ENCODE measurements around the gene TSPAN5. TPM values are rescaled to one million over a fixed set of nuclear protein-coding genes. Genes with fewer than 3 reads are reported as not detected.

TSPAN5 gene
- total RNA-seq, 1 donor from 2014 or later, result 21.8 TPM

DNA sequence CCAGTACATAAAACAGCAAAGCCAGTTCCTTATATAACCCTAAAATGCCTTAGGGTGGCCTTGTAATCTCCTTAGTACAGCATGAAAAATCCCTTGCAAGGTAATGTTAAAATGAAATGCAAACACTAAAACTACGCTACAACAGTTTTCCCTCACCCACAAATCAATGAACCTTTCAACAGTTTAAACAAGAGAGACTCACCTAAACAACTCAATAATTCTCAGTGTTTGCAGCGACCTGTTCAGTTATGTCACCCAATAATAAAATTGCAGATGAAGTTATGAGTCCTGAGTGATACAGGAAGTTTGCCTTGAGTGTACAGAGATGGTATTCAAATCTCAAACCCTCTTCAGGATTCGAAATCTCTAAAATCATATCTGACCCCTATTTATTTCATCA lies 25.3 kb downstream of the TSPAN5 start:
- no peak overlapping the region for H3K4me3 Mint-ChIP-seq (ENCODE audit: unreplicated experiment)
- peaks cover 2% of the 10 kb centered on the region for H3K4me1 Mint-ChIP-seq (ENCODE audit: unreplicated experiment)
- H3K9me3 Mint-ChIP-seq (ENCODE audit: unreplicated experiment), result no peaks in the 10 kb centered on the region
- H3K27me3 Mint-ChIP-seq (ENCODE audit: unreplicated experiment), result no peaks in the 10 kb centered on the region
- TF ChIP-seq, protein P1, sequence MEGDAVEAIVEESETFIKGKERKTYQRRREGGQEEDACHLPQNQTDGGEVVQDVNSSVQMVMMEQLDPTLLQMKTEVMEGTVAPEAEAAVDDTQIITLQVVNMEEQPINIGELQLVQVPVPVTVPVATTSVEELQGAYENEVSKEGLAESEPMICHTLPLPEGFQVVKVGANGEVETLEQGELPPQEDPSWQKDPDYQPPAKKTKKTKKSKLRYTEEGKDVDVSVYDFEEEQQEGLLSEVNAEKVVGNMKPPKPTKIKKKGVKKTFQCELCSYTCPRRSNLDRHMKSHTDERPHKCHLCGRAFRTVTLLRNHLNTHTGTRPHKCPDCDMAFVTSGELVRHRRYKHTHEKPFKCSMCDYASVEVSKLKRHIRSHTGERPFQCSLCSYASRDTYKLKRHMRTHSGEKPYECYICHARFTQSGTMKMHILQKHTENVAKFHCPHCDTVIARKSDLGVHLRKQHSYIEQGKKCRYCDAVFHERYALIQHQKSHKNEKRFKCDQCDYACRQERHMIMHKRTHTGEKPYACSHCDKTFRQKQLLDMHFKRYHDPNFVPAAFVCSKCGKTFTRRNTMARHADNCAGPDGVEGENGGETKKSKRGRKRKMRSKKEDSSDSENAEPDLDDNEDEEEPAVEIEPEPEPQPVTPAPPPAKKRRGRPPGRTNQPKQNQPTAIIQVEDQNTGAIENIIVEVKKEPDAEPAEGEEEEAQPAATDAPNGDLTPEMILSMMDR (IDR thresholded peaks at IDR 0.05; ENCODE audit: unreplicated experiment), result no peak
- DNase-seq (ENCODE audit: low spot score), result no peak
- no peak overlapping the region for H3K27ac Mint-ChIP-seq (ENCODE audit: unreplicated experiment)
- no peaks in the 10 kb centered on the region for H3K36me3 Mint-ChIP-seq (ENCODE audit: low read depth, unreplicated experiment)

DNA sequence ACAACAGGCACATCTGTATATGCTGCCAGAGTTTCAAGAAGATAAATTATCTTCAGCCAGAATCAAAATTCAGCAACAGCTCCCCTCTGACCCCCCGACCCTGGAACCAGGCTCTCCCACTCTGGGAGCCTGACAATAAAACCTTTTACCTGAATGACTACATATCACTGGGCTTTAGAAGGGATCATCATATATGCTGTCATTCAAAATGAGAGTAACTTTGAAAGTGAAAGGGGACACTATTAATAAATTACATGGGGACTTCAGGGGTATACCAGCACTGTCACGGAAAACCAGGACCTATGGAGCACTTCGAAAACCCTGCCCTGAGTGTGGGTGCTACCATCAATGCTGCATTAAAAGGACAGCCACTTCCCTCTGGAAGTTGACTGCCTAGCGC lies 26.2 kb downstream of the TSPAN5 start:
- Mint-ChIP-seq H3K27me3 (ENCODE audit: unreplicated experiment) (no peaks in the 10 kb centered on the region), H3K4me3 (ENCODE audit: unreplicated experiment) (no peak overlapping the region), H3K36me3 (ENCODE audit: low read depth, unreplicated experiment) (no peaks in the 10 kb centered on the region), H3K27ac (ENCODE audit: unreplicated experiment) (no peak overlapping the region), H3K4me1 (ENCODE audit: unreplicated experiment) (peaks cover 2% of the 10 kb centered on the region), H3K9me3 (ENCODE audit: unreplicated experiment) (no peaks in the 10 kb centered on the region)
- no peak for DNase-seq (ENCODE audit: low spot score)
- TF ChIP-seq, protein P1 (IDR thresholded peaks at IDR 0.05; ENCODE audit: unreplicated experiment), result no peak

DNA sequence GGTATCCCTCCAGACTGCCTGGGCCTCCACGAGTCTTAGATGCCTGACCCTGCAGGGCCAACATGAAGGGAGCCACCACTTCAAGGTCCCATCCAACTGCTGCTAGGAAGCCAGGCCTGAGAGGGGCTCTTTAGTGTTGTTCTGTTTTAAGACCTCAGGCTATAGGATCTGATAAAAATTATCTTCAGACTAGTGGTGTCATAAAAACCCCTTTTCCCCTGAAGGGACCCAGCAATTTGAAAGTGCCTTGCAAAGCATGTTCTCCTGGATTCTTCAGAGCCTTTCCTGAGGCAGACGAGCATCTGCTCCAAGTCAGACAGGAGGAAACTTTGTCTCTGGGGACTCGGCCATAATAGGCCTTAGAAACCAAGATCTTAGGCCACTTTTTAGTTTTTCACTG lies 26.9 kb downstream of the TSPAN5 start:
- DNase-seq (ENCODE audit: low spot score), result no peak
- TF ChIP-seq, protein P1 (IDR thresholded peaks at IDR 0.05; ENCODE audit: unreplicated experiment), result no peak
- peaks cover 1% of the 10 kb centered on the region for H3K27me3 Mint-ChIP-seq (ENCODE audit: unreplicated experiment)
- no peaks in the 10 kb centered on the region for H3K36me3 Mint-ChIP-seq (ENCODE audit: low read depth, unreplicated experiment)
- no peak overlapping the region for H3K27ac Mint-ChIP-seq (ENCODE audit: unreplicated experiment)
- H3K4me3 Mint-ChIP-seq (ENCODE audit: unreplicated experiment), result no peak overlapping the region
- peaks cover 5% of the 10 kb centered on the region for H3K4me1 Mint-ChIP-seq (ENCODE audit: unreplicated experiment)
- no peaks in the 10 kb centered on the region for H3K9me3 Mint-ChIP-seq (ENCODE audit: unreplicated experiment)

DNA sequence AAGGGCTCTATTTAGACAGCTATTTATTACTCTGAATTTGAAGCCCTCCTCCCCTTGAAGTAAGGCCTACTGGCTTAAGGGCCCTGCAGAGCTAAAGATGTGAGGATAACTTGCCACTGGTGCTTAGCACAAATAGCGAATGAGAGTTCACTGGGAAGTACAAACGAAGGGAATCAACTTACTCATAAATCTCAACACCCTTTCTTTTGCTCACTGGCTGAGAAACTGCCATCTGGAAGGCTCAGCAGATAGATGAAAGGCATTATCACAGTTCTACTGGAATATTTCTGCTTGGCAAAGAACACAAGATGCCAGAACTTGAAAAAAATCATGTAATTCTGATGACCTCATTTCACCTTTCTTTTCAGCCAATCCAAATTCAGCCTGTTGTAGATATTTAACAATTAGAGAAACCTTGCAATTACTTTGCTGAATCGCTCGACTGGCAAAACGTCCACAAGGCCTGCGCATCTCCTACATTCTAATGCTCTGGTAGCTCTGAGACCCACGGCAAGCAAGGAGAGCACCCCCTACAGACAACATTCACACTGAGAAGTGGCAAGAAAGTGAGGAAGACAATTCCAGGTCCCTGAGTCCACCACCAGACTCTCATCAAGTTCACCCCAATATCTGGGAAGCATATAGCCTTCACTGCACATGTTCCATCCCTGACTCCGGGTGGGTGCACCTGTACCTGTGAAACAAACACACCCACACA lies 27.5 kb downstream of the TSPAN5 start:
- no peak for DNase-seq (ENCODE audit: low spot score)
- H3K4me3 Mint-ChIP-seq (ENCODE audit: unreplicated experiment), result no peak overlapping the region
- H3K27ac Mint-ChIP-seq (ENCODE audit: unreplicated experiment), result no peak overlapping the region
- no peaks in the 10 kb centered on the region for H3K36me3 Mint-ChIP-seq (ENCODE audit: low read depth, unreplicated experiment)
- TF ChIP-seq, protein P1 (IDR thresholded peaks at IDR 0.05; ENCODE audit: unreplicated experiment), result no peak
- peaks cover 10% of the 10 kb centered on the region for H3K4me1 Mint-ChIP-seq (ENCODE audit: unreplicated experiment)
- H3K27me3 Mint-ChIP-seq (ENCODE audit: unreplicated experiment), result peaks cover 1% of the 10 kb centered on the region
- no peaks in the 10 kb centered on the region for H3K9me3 Mint-ChIP-seq (ENCODE audit: unreplicated experiment)

DNA sequence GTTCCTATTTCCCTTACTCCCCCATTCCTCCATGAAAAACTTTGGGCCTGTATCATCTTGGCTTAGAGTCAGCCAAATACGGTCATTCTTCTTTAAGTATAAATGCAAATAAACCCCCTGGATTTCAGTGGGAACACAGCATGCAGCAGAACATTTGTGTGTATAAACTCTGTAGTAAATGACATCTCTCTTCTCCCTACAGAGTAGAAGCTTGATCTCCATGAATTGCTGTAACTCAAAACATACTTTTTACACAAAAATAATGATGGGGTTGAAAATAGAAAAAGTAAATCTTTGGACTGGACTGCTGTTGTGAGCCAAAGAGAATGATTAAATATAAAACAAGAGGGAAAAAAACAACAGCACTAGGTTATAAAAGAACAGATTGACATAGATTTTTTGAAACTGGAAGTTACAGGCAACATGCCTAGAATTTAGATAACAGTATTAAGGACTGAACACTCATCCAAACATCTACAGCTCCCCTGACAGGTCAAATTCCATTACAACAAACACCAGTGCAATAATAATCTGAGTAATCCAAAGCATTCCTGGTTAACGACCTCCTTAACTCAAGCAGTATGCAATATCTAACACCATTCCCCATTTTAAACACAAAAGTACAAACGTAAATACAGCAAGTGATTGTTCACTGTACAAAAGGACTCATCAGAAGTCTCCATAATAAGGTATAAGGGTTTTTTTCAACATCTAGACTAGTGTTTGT lies 30.7 kb downstream of the TSPAN5 start:
- DNase-seq (ENCODE audit: low spot score), result no peak
- Mint-ChIP-seq H3K9me3 (ENCODE audit: unreplicated experiment) (no peaks in the 10 kb centered on the region), H3K36me3 (ENCODE audit: low read depth, unreplicated experiment) (no peaks in the 10 kb centered on the region), H3K4me1 (ENCODE audit: unreplicated experiment) (peaks cover 13% of the 10 kb centered on the region), H3K27me3 (ENCODE audit: unreplicated experiment) (peaks cover 1% of the 10 kb centered on the region), H3K27ac (ENCODE audit: unreplicated experiment) (no peak overlapping the region), H3K4me3 (ENCODE audit: unreplicated experiment) (no peak overlapping the region)
- TF ChIP-seq, protein P1 (IDR thresholded peaks at IDR 0.05; ENCODE audit: unreplicated experiment), result no peak

All from endothelial cell (in vitro differentiated cells).